ENCODE measurements around the gene BDKRB1.
A peak's percentile ranks its signal among the peaks of the same experiment; 100 is the strongest.

The BDKRB1 gene

DNA sequence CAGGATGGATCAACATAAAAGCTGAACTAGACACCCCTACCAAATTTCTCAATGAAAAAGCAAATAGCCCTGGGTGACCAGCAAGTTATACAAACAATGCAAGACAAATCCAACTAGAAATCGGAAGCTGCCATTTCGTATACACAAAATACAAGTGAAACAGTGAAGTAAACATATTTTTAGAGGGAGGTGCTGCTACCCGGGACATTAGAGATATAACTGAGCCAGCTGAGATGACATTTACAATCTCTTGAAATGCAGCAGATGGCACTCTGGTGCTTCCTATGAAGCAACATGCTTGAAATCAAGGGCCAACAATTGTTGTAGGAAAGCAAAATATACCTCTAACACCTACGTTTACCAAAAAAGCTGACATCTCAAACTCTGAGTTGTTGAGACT is 25.5 kb downstream of the BDKRB1 start:
- no peak overlapping the region for H3K4me3 ChIP-seq (replicated peaks in 1 of 2; ENCODE audit: low read depth in 2 of 2, low read length in 2 of 2)
- TF ChIP-seq, protein P1, sequence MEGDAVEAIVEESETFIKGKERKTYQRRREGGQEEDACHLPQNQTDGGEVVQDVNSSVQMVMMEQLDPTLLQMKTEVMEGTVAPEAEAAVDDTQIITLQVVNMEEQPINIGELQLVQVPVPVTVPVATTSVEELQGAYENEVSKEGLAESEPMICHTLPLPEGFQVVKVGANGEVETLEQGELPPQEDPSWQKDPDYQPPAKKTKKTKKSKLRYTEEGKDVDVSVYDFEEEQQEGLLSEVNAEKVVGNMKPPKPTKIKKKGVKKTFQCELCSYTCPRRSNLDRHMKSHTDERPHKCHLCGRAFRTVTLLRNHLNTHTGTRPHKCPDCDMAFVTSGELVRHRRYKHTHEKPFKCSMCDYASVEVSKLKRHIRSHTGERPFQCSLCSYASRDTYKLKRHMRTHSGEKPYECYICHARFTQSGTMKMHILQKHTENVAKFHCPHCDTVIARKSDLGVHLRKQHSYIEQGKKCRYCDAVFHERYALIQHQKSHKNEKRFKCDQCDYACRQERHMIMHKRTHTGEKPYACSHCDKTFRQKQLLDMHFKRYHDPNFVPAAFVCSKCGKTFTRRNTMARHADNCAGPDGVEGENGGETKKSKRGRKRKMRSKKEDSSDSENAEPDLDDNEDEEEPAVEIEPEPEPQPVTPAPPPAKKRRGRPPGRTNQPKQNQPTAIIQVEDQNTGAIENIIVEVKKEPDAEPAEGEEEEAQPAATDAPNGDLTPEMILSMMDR (IDR thresholded peaks at IDR 0.05; ENCODE audit: low read depth, low read length) = no peak
- DNase-seq (ENCODE audit: low read depth in 2 of 2) = peak in 1 of 2 donors; percentile 38

GRCh38 chr14:96284008-96284407 is 28.0 kb downstream of the BDKRB1 start:
- DNase-seq (ENCODE audit: low read depth in 2 of 2) = no peak
- H3K4me3 ChIP-seq (replicated peaks in 1 of 2; ENCODE audit: low read depth in 2 of 2, low read length in 2 of 2) = no peak overlapping the region
- TF ChIP-seq, protein P1 (IDR thresholded peaks at IDR 0.05; ENCODE audit: low read depth, low read length) = no peak

DNA sequence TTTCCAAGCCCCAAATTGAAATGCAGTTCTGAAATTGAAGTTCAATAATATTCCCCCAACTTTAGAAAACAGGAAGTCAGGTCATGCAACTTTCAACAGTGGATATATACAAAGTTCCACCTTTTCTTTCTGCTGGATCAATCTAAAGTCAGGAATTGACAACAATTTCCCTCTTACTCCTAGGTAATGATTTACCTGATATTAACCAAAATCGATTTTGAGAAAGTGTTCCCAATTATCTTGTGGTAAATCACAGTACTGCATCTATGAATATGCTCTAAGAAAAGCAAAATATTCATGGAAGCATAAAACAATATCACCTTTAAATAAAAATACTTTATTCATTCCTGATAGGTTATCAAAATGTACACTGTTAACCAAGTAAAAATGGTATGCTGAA is 28.4 kb downstream of the BDKRB1 start:
- no peak overlapping the region for H3K4me3 ChIP-seq (replicated peaks in 1 of 2; ENCODE audit: low read depth in 2 of 2, low read length in 2 of 2)
- TF ChIP-seq, protein P1 (IDR thresholded peaks at IDR 0.05; ENCODE audit: low read depth, low read length) = no peak
- DNase-seq (ENCODE audit: low read depth in 2 of 2) = no peak

GRCh38 chr14:96285667-96286066 is 29.7 kb downstream of the BDKRB1 start:
- peak; percentile 15 to 76 for DNase-seq (ENCODE audit: low read depth in 2 of 2)
- TF ChIP-seq, protein P1 (IDR thresholded peaks at IDR 0.05; ENCODE audit: low read depth, low read length) = no peak
- H3K4me3 ChIP-seq (replicated peaks in 1 of 2; ENCODE audit: low read depth in 2 of 2, low read length in 2 of 2) = no peak overlapping the region

DNA sequence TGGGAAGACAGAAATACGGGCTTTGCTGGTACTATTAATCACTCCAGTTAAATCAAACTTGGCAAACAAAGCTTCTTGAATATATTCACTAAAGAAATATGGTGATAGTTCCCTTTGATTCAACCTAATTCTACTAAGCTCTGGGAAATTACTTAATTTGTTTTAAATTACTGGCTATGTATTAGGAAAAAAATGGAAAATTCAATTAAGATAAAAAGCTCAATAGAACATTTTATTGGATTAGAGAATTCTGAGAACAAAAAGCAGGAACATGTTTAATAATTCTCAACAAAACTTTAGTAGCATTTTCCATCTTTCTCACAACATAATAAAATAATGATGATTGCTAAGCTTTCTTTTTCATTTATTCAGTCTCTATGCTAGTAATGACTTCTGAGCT is 30.2 kb downstream of the BDKRB1 start:
- no peak for DNase-seq (ENCODE audit: low read depth in 2 of 2)
- no peak overlapping the region for H3K4me3 ChIP-seq (replicated peaks in 1 of 2; ENCODE audit: low read depth in 2 of 2, low read length in 2 of 2)
- TF ChIP-seq, protein P1 (IDR thresholded peaks at IDR 0.05; ENCODE audit: low read depth, low read length) = no peak

DNA sequence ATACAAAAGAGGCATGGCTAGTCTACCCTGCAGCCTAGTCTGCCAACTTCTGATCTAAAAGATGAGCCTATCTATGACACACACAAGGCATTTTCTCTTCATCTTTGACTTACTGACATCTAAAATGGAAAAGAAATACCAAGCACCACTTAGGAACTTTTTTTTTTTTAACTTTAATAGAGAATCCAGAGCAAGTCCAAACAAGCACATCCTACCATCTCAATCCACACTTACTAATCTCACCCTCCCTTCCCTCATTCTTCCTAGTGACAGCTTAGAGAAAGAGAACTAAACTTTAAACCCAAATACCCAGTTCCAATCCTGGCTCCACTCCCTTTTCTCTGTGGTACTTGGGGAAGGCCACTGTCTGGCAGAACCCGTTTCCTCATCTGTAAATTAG is 31.8 kb downstream of the BDKRB1 start:
- DNase-seq (ENCODE audit: low read depth in 2 of 2) = no peak
- TF ChIP-seq, protein P1 (IDR thresholded peaks at IDR 0.05; ENCODE audit: low read depth, low read length) = no peak

DNA sequence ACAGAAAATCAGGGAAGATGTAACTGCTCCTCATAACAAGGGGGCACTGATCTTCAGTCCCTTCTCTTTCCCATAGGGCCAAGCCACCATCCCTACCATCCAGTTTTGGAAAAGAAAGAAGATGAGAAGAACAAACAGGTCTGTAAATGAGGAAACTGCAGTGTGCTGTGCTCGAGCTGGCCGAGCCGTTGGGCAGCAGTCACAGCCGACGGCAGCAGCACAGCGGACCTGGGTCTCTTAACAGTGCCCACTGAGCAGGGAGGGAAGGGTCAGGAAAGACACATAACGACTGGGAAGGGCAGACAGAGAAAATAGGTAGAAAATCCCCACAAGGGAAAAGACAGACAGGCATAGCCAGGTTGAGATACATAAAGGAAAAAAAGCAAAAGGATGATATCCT is 38.2 kb downstream of the BDKRB1 start:
- DNase-seq (ENCODE audit: low read depth in 2 of 2) = no peak
- no peak overlapping the region for H3K4me3 ChIP-seq (replicated peaks in 1 of 2; ENCODE audit: low read depth in 2 of 2, low read length in 2 of 2)
- TF ChIP-seq, protein P1 (IDR thresholded peaks at IDR 0.05; ENCODE audit: low read depth, low read length) = no peak

More for the DNA sequence above, 31.8 kb downstream of the BDKRB1 start:
- H3K4me3 ChIP-seq (replicated peaks in 1 of 2; ENCODE audit: low read depth in 2 of 2, low read length in 2 of 2) = no peak overlapping the region

Data from cardiac fibroblast (primary cell).